Measurements from ENCODE around the gene TPBGL.
A peak's percentile ranks its signal among the peaks of the same experiment; 100 is the strongest.
"Not testable (repeated sequence)": the region's sequence is repeated elsewhere in the genome, so short reads cannot be mapped to it uniquely, and the experiment has no call there.

TPBGL gene

DNA sequence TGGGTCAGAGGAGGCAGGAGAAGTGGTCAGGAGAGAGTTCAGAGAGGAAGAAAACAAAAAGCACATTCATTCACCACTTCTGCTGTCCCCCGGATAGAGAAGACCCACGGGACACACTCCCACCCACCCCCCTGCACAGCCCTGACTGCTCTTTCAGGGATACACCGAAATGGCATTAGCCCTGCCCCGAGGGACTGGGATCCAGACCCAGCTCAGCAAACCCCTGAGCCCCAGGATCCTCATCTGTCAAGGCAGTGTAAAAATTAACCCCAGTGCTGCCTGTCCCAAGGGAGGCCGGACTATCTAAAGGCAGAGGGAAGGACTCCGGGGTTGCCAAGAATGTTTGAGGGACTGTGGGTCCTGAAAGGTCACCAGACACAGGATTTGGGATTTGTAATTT is 31.2 kb downstream of the TPBGL start:
- DNase-seq, result no peak

DNA sequence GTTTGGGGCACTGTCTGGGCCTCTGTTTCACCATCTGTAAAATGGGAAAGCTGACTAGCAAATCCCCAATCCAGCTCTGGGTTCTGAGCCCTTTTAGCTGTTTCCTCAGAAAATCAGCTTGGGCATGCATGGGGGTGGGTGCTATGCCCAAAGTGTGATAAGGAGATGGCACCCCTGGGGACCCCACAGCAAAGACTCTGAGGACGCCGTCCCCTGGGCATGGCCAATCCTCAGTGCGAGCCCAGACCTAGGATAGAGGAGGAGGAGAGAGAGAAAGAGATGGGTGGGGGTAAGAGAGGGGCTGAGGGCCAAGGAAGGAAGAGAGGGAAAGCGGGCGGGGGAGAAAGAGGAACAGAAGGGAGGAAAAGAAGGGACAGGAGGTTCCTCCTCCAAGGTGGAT is 31.8 kb downstream of the TPBGL start:
- no peak for DNase-seq

GRCh38 chr11:75272821-75273301 is 32.3 kb downstream of the TPBGL start:
- no peak for DNase-seq

DNA sequence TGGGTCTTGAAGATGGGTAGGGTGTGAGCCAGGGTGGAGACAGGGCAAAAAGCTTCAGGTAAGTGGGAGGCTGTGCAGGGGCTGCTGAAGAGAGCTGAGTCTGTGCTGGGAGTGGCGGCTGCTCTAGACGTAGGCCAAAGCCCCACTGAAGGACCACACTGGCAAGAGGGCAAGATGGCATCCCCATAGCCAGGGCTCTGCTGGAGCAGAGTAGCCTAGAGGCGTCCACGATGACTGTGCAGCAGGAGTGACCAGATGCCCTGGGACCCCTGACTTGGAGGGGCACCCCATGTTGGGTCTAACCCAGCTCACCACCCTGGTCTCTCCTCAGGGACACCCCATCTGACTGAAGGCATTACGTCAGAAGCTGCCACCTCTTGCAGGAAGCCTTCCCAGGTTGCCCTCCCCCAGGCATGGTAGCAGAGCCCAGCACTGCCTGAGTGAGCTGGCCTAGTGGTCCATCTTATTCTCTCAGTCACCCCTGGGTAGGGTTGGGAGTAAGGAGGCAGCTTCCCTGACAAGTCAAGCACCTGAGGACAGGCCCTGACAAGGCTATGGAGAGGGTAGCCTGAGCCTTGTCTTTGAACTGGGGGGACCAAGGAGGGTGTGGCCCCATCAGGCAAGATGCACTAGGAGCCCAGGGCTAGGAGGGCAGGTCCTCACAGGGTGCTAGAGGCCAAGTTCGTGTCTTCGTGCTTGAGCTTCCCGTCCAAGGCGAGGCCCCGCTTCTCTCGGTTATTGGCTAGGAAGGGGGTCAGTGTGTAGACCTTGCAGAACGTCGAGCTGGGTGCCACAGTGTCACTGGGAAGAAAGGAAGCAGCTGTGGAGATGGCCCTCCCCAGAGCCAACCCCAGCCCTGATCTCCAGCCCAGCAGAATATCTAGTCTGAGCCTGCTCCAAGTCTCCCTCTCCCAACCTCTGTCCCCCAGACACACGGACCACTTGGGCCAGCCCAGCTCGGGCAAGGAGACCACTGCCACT is 33.1 kb downstream of the TPBGL start:
- no peak for DNase-seq

GRCh38 chr11:75274716-75275115 is 34.1 kb downstream of the TPBGL start:
- DNase-seq, result not testable (repeated sequence)

GRCh38 chr11:75275581-75275980 is 35.0 kb downstream of the TPBGL start:
- peak in 15 of 51 donors; percentile 26 to 66 (median 45) for DNase-seq

GRCh38 chr11:75276186-75276585 is 35.6 kb downstream of the TPBGL start:
- DNase-seq, result no peak

- DNase-seq, result no peak
Measured at GRCh38 chr11:75276686-75277085, 36.1 kb downstream of the TPBGL start.

GRCh38 chr11:75277211-75277805 is 36.7 kb downstream of the TPBGL start:
- no peak for DNase-seq

GRCh38 chr11:75277991-75278790 is 37.6 kb downstream of the TPBGL start:
- DNase-seq, result no peak

DNA sequence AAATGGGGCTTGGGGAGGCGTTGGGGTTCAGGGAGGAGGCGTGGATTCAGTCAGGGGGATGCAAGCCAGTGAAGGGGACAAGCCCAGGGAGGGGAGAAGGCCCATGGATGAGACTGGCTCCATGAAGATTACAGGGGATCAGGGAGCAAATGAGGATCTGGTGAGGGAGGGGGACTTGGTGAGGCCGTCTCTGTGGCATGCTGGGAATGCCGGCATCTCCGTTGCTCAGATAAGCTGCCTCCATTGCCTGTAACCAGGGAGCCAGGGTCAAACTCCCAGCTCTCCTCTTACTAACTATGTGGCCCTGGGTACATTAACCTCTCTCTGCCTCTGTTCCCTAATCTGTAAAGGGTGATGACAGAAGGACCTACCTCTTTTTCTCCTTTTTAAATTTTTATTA is 38.7 kb downstream of the TPBGL start:
- DNase-seq, result no peak

- DNase-seq, result peak in 49 of 51 donors; percentile 13 to 89 (median 68)
Measured at GRCh38 chr11:75280227-75280701, 39.7 kb downstream of the TPBGL start.

DNA sequence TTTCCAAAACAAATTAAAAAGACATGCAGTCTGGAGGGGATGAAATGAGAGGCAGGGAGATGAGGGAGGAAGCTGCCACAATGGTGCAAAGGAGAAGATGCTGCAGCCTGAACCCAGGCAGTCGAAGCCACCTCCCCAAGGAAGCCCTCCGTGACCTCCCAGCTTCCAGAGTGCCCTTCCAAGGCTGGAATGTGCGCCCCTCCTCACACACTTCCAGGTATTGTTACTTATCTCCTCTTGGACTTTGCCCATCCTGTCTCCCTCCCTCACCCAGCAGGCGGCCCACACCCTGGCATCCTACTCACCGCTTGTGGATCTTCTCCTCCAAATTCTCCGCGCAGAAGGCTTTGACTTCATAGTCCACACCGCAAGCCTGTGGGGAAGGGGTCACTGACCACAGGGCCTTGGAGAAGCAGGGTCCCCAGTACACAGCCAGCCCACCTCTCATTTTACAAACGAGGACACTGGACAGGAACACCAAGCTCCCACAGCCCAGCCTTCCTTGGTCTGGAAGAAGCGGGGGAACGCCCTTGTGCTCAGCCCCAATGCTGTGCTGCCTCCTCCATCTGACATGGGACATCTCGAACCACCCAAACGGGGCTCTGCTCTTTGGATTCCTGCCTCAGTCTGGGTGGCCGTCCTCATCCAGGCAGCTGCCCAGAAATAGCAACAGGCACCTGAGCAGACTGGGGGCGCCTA is 40.3 kb downstream of the TPBGL start:
- DNase-seq, result no peak

- DNase-seq, result no peak
Measured at GRCh38 chr11:75281469-75282095, 41.0 kb downstream of the TPBGL start.

GRCh38 chr11:75283391-75283931 is 42.9 kb downstream of the TPBGL start:
- no peak for DNase-seq

DNA sequence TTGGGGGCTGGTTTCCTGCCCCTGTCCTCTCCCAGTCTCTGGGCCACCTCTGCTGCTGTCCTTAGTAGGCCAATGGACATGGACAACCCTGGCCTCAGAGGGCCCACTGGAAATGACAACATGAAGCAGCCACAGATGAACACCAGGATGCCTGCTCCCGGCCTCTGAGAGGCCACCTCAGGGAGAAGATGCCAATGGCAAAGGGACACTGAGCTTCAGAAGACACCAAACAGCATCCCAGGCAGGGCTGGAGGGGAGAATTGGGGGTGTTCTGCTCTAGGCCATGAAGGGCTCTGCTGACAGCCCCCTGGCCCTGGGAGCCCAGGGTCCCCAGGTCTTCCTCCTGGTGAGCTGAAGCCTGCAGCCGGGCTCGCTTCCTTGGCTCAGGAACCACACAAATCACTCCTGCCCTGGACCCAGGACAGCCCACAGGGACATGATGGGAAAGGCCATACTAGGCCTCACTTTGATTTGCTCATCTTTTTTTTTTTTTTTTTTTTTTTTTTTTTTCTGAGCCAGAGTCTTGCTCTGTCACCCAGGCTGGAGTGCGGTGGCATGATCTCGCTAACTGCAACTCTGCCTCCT is 45.3 kb downstream of the TPBGL start:
- DNase-seq, result no peak

DNA sequence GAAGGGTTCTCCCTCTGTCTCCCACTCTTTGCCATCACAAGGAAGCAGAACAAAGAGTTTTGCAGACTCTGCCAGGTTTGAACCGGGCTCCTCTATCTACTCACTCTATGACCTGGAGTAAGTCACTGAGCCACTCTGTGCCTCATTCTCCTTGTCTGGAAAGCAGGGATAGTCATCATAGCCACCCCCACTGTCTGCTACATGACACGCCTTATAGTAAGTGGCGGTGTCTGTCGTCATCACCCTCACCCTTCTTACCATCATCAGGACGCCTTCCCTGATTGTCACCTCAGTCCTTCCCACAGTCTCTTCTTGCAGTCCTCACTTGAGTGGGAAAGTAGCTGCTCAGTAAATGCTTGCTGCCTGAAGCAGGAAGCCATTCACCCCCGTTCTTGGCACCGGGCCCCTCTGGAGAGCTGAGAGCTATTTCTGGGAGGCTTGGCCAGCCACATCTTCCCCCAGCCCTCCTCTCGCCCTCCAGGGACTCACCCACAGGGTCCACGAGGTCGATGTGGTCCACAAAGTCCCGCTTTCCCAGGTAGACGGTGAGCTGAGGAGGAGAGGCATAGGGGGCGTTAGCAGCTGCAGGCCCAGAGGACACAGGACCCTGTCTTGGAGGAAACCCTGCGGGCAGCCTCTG is 46.4 kb downstream of the TPBGL start:
- peak in 1 of 51 donors; percentile 54 for DNase-seq

DNA sequence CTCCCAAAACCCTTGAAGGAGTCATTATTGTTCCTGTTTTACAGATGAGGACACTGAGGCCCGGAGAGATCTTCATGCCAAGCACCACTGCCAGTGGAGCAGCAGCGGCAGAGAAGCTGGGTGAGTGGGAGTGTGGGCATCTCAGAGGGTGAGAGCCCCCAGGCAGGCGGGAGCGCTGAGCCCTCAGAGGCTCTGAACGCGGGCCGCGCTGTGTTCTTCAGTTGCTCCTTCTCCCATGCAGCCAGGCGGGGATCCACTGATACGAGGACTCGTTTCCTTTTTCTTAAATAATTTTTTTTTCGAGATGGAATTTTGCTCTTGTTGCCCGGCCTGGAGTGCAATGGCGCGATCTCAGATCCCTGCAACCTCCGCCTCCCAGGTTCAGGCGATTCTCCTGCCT is 47.0 kb downstream of the TPBGL start:
- DNase-seq, result no peak

- DNase-seq, result no peak
Measured at GRCh38 chr11:75289511-75289760, 48.9 kb downstream of the TPBGL start.

DNA sequence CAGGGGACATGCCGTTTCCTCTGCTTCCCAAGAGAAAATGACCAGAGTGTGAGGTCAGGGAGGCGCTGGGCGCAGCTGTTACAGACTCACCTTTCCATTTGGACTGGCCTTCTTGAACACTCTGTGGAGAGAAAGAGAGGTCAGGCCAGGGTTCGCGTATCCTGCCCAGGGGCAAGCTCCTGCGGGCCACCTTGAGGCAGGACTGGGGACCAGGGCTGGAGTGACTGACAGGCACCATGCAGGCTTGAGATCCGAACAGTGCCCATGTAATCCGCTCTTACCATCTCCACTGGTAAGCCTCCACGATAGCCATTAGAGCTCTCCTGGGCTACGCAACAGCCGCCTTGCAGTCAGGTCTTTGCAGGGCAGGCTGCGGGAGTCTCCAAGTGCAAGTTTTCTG is 49.3 kb downstream of the TPBGL start:
- no peak for DNase-seq
